ENCODE results near the gene SDE2. TPM values are rescaled to one million over a fixed set of nuclear protein-coding genes. Genes with fewer than 3 reads are reported as not detected.

The SDE2 gene
- total RNA-seq, 1 donor: 19.9 TPM

DNA sequence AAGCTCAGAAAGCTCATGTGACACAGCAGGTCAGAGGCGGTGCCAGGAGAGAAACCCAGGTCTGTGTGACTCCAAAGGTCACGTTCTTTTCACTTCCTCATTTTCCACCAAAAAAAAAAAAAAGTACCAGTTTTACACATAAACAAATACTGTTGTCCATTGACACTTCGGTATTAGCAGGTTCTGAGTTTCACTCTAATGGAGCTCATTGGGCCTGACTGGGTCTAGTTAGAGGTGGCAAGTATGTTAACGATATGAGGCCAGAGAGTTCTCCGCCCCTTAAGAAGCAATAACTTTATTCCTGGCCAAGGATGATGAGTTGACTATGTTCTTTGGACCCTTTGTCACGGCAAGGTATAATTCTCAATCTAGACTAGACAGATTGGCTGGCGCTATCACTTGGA, 30.0 kb upstream of the SDE2 start:
- H3K4me3 ChIP-seq (ENCODE audit: insufficient read depth, low read length): no peak overlapping the region
- H3K79me2 ChIP-seq (ENCODE audit: insufficient read depth, low read length): no peaks in the 10 kb centered on the region
- H2AFZ ChIP-seq (ENCODE audit: low read length): no peak overlapping the region
- DNase-seq (ENCODE audit: insufficient read length, low spot score, missing footprints): no peak
- no peaks in the 10 kb centered on the region for H4K20me1 ChIP-seq (ENCODE audit: insufficient read depth, low read length)
- H3K4me1 ChIP-seq (ENCODE audit: insufficient read depth, low read length): peaks cover 3% of the 10 kb centered on the region
- H3K36me3 ChIP-seq (ENCODE audit: insufficient read depth, low read length): no peaks in the 10 kb centered on the region
- no peak overlapping the region for H3K27ac ChIP-seq (ENCODE audit: low read depth, low read length)
- TF ChIP-seq CTCF (IDR thresholded peaks at IDR 0.05; ENCODE audit: extremely low read depth, low read depth, low read length): no peak
- H3K27me3 ChIP-seq (ENCODE audit: insufficient read depth, low read length): no peaks in the 10 kb centered on the region
- no peak overlapping the region for H3K4me2 ChIP-seq (ENCODE audit: insufficient read depth, low read length)
- no peaks in the 10 kb centered on the region for H3K9me3 ChIP-seq (ENCODE audit: low read depth, low read length)

DNA sequence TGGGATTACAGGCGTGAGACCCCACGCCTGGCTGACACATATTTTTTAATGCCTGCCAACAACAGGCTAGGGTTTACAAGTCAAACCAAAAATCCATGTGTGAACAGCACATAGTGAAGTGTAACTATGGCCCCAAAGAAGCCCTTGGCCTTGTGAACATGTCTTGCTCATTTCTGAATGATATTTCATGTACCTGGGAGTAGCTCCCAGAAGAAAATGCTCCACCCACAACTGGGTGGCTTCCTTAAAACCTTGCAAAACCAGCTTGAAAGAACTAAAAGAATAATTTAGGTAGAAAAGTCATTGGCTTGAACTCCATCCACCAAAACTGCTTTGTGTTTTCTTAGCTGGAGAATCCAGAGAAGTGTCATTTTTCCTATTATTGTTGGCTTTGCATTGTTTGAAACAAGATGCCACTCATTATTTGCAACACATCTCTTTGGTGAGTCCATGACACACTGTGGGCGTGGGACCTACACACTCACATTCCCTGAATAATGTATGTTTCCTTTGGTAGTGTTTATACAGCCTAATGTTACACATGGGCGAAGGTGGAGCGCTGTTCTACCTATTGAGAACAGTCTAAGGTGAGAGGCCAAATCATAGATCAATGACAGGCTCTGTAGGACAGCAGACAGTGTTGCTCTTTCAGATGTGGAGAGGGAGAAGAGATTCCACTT, 28.5 kb upstream of the SDE2 start:
- H3K9me3 ChIP-seq (ENCODE audit: low read depth, low read length): no peaks in the 10 kb centered on the region
- H3K27me3 ChIP-seq (ENCODE audit: insufficient read depth, low read length): peaks cover 3% of the 10 kb centered on the region
- H3K79me2 ChIP-seq (ENCODE audit: insufficient read depth, low read length): no peaks in the 10 kb centered on the region
- no peaks in the 10 kb centered on the region for H4K20me1 ChIP-seq (ENCODE audit: insufficient read depth, low read length)
- DNase-seq (ENCODE audit: insufficient read length, low spot score, missing footprints): no peak
- no peaks in the 10 kb centered on the region for H3K36me3 ChIP-seq (ENCODE audit: insufficient read depth, low read length)
- TF ChIP-seq CTCF (IDR thresholded peaks at IDR 0.05; ENCODE audit: extremely low read depth, low read depth, low read length): no peak
- H3K4me2 ChIP-seq (ENCODE audit: insufficient read depth, low read length): no peak overlapping the region
- H3K27ac ChIP-seq (ENCODE audit: low read depth, low read length): no peak overlapping the region
- H3K4me1 ChIP-seq (ENCODE audit: insufficient read depth, low read length): no peaks in the 10 kb centered on the region
- H2AFZ ChIP-seq (ENCODE audit: low read length): no peak overlapping the region
- no peak overlapping the region for H3K4me3 ChIP-seq (ENCODE audit: insufficient read depth, low read length)

- DNase-seq (ENCODE audit: insufficient read length, low spot score, missing footprints): no peak
These were observed 27.7 kb upstream of the SDE2 start for GRCh38 chr1:226026833-226027232.

GRCh38 chr1:226023735-226024134, 24.6 kb upstream of the SDE2 start:
- Histone ChIP-seq H3K27me3 (ENCODE audit: insufficient read depth, low read length) (peaks cover 6% of the 10 kb centered on the region), H3K27ac (ENCODE audit: low read depth, low read length) (no peak overlapping the region), H3K79me2 (ENCODE audit: insufficient read depth, low read length) (no peaks in the 10 kb centered on the region), H3K36me3 (ENCODE audit: insufficient read depth, low read length) (no peaks in the 10 kb centered on the region), H2AFZ (ENCODE audit: low read length) (no peak overlapping the region), H3K4me1 (ENCODE audit: insufficient read depth, low read length) (no peaks in the 10 kb centered on the region), H4K20me1 (ENCODE audit: insufficient read depth, low read length) (no peaks in the 10 kb centered on the region), H3K4me3 (ENCODE audit: insufficient read depth, low read length) (no peak overlapping the region), H3K9me3 (ENCODE audit: low read depth, low read length) (no peaks in the 10 kb centered on the region), H3K4me2 (ENCODE audit: insufficient read depth, low read length) (no peak overlapping the region)
- no peak for TF ChIP-seq CTCF (IDR thresholded peaks at IDR 0.05; ENCODE audit: extremely low read depth, low read depth, low read length)
- DNase-seq (ENCODE audit: insufficient read length, low spot score, missing footprints): no peak

More at GRCh38 chr1:226026833-226027232, 27.7 kb upstream of the SDE2 start:
- Histone ChIP-seq H4K20me1 (ENCODE audit: insufficient read depth, low read length) (no peaks in the 10 kb centered on the region), H3K9me3 (ENCODE audit: low read depth, low read length) (no peaks in the 10 kb centered on the region), H3K4me3 (ENCODE audit: insufficient read depth, low read length) (no peak overlapping the region), H3K4me2 (ENCODE audit: insufficient read depth, low read length) (no peak overlapping the region), H3K27me3 (ENCODE audit: insufficient read depth, low read length) (peaks cover 3% of the 10 kb centered on the region), H3K79me2 (ENCODE audit: insufficient read depth, low read length) (no peaks in the 10 kb centered on the region), H3K36me3 (ENCODE audit: insufficient read depth, low read length) (no peaks in the 10 kb centered on the region), H3K4me1 (ENCODE audit: insufficient read depth, low read length) (no peaks in the 10 kb centered on the region), H2AFZ (ENCODE audit: low read length) (no peak overlapping the region), H3K27ac (ENCODE audit: low read depth, low read length) (no peak overlapping the region)
- no peak for TF ChIP-seq CTCF (IDR thresholded peaks at IDR 0.05; ENCODE audit: extremely low read depth, low read depth, low read length)
